H9 (cell line): Measurements from ENCODE around the gene SLC5A1. TPM values are rescaled to one million over a fixed set of nuclear protein-coding genes. Genes with fewer than 3 reads are reported as not detected.

ENCODE experiments used
- DNase-seq: peaks from one replicate; pipeline ENCODE4 v3.0.0-alpha.2; 2017
- H2AFZ ChIP-seq: one replicate; pipeline ENCODE4 v1.6.1; 2013; ENCODE audit warnings: mild to moderate bottlenecking, low read length, control low read depth, moderate library complexity
- H2AK5ac ChIP-seq: 2 replicates; pipeline ENCODE4 v1.6.1; 2013; ENCODE audit warnings: low read length, control low read depth, mixed read lengths; ENCODE audit not compliant: insufficient read length
- H2BK120ac ChIP-seq: one replicate; pipeline ENCODE4 v1.6.1; 2013; ENCODE audit warnings: low read depth, mild to moderate bottlenecking, low read length, control low read depth, inconsistent platforms; ENCODE audit not compliant: poor library complexity, severe bottlenecking
- H2BK12ac ChIP-seq: 2 replicates; pipeline ENCODE4 v1.6.1; 2013; ENCODE audit warnings: low read length, control low read depth, mixed read lengths, low read depth; ENCODE audit not compliant: insufficient read length
- H2BK15ac ChIP-seq: 2 replicates; pipeline ENCODE4 v1.6.1; 2013; ENCODE audit warnings: low read depth, low read length, control low read depth
- H2BK20ac ChIP-seq: one replicate; pipeline ENCODE4 v1.6.1; 2013; ENCODE audit warnings: low read depth, mild to moderate bottlenecking, low read length, control low read depth, inconsistent platforms; ENCODE audit not compliant: poor library complexity, severe bottlenecking
- H2BK5ac ChIP-seq: 2 replicates; pipeline ENCODE4 v1.6.1; 2013; ENCODE audit warnings: low read length, control low read depth, mixed read lengths; ENCODE audit not compliant: insufficient read length
- H3K14ac ChIP-seq: 2 replicates; pipeline ENCODE4 v1.6.1; 2013; ENCODE audit warnings: low read length, control low read depth; ENCODE audit not compliant: insufficient read depth
- H3K18ac ChIP-seq: 2 replicates; pipeline ENCODE4 v1.6.1; 2013; ENCODE audit warnings: low read depth, mild to moderate bottlenecking, mixed read lengths, low read length, control low read depth; ENCODE audit not compliant: insufficient read length
- H3K23ac ChIP-seq: 2 replicates; pipeline ENCODE4 v1.6.1; 2013; ENCODE audit warnings: low read length, control low read depth, mixed read lengths, low read depth; ENCODE audit not compliant: insufficient read length
- H3K23me2 ChIP-seq: 2 replicates; pipeline ENCODE4 v1.6.1; 2013; ENCODE audit warnings: low read depth, mild to moderate bottlenecking, mixed read lengths, low read length, control low read depth; ENCODE audit not compliant: insufficient read length, poor library complexity, severe bottlenecking
- H3K27ac ChIP-seq: 2 replicates; pipeline ENCODE4 v1.5.1; 2013; ENCODE audit warnings: low read length, control low read depth, mixed read lengths, low read depth; ENCODE audit not compliant: insufficient read length
- H3K27me3 ChIP-seq: 2 replicates; pipeline ENCODE4 v1.6.1; 2013; ENCODE audit warnings: low read length, control low read depth, inconsistent platforms; ENCODE audit not compliant: insufficient read depth
- H3K4ac ChIP-seq: 2 replicates; pipeline ENCODE4 v1.6.1; 2013; ENCODE audit warnings: low read depth, mild to moderate bottlenecking, control low read depth, inconsistent platforms, low read length, moderate library complexity
- H3K4me1 ChIP-seq: 2 replicates; pipeline ENCODE4 v1.6.1; 2013; ENCODE audit warnings: low read length, control low read depth, inconsistent platforms; ENCODE audit not compliant: insufficient read depth
- H3K4me2 ChIP-seq: 2 replicates; pipeline ENCODE4 v1.6.1; 2013; ENCODE audit warnings: low read length, control low read depth, mixed read lengths; ENCODE audit not compliant: insufficient read length, insufficient read depth
- H3K56ac ChIP-seq: 2 replicates; pipeline ENCODE4 v1.6.1; 2013; ENCODE audit warnings: low read depth, mild to moderate bottlenecking, mixed read lengths, low read length, control low read depth; ENCODE audit not compliant: insufficient read length
- H3K79me1 ChIP-seq: 2 replicates; pipeline ENCODE4 v1.6.1; 2013; ENCODE audit warnings: low read depth, mild to moderate bottlenecking, moderate library complexity, low read length, control low read depth, inconsistent platforms; ENCODE audit not compliant: insufficient read depth, poor library complexity, severe bottlenecking
- H3K79me2 ChIP-seq: 2 replicates; pipeline ENCODE4 v1.6.1; 2013; ENCODE audit warnings: low read length, control low read depth, inconsistent platforms; ENCODE audit not compliant: insufficient read depth
- H3K9ac ChIP-seq: 2 replicates; pipeline ENCODE4 v1.6.1; 2013; ENCODE audit warnings: low read length, control low read depth, mixed read lengths; ENCODE audit not compliant: insufficient read length; ENCODE audit errors: extremely low read depth
- H3K9me3 ChIP-seq: one replicate; pipeline ENCODE4 v1.6.1; 2013; ENCODE audit warnings: low read depth, low read length, inconsistent platforms; ENCODE audit not compliant: control insufficient read depth
- H3T11ph ChIP-seq: one replicate; pipeline ENCODE4 v1.6.1; 2013; ENCODE audit warnings: mild to moderate bottlenecking, low read length, control low read depth, inconsistent platforms
- H4K20me1 ChIP-seq: one replicate; pipeline ENCODE4 v1.6.1; 2013; ENCODE audit not compliant: control insufficient read depth, insufficient read length, insufficient read depth
- H4K5ac ChIP-seq: 2 replicates; pipeline ENCODE4 v1.6.1; 2013; ENCODE audit warnings: low read depth, mild to moderate bottlenecking, mixed read lengths, low read length, control low read depth; ENCODE audit not compliant: insufficient read length
- H4K8ac ChIP-seq: replicated peaks from 2 replicates; pipeline ENCODE4 v1.6.1; 2013; ENCODE audit warnings: low read length, control low read depth, mixed read lengths, low read depth; ENCODE audit not compliant: insufficient read length
- H4K91ac ChIP-seq: 2 replicates; pipeline ENCODE4 v1.6.1; 2013; ENCODE audit warnings: low read depth, mild to moderate bottlenecking, moderate library complexity, mixed read lengths, low read length, control low read depth; ENCODE audit not compliant: insufficient read length
- H3K27ac Mint-ChIP-seq, 3 experiments: 2 replicates in 2 of 3; 3 replicates in 1 of 3; pipeline ENCODE4 v1.8.0; 2020 to 2021; ENCODE audit warnings: mixed read lengths in 3 of 3, mild to moderate bottlenecking in 1 of 3, moderate library complexity in 1 of 3
- H3K27me3 Mint-ChIP-seq: 2 replicates; pipeline ENCODE4 v1.8.0; 2021; ENCODE audit warnings: low read depth, mild to moderate bottlenecking, moderate library complexity, mixed read lengths
- H3K36me3 Mint-ChIP-seq, 3 experiments: 2 replicates in 2 of 3; 3 replicates in 1 of 3; pipeline ENCODE4 v1.8.0; 2020 to 2021; ENCODE audit warnings: low read depth in 3 of 3, mixed read lengths in 3 of 3; ENCODE audit not compliant: insufficient read depth in 1 of 3
- H3K4me1 Mint-ChIP-seq, 2 experiments: 2 replicates each; pipeline ENCODE4 v1.8.0; 2020; ENCODE audit warnings: mixed read lengths in 2 of 2
- H3K4me3 Mint-ChIP-seq, 2 experiments: 2 replicates in 1 of 2; 3 replicates in 1 of 2; pipeline ENCODE4 v1.8.0; 2020 to 2021; ENCODE audit warnings: mild to moderate bottlenecking in 2 of 2, mixed read lengths in 2 of 2, moderate library complexity in 1 of 2
- H3K9me3 Mint-ChIP-seq, 2 experiments: 2 replicates in 1 of 2; 3 replicates in 1 of 2; pipeline ENCODE4 v1.8.0; 2020; ENCODE audit warnings: mild to moderate bottlenecking in 2 of 2, mixed read lengths in 2 of 2, moderate library complexity in 1 of 2
- CTCF ChIP-seq: fragments of 200-600 bp; sonication (generic); conservative IDR thresholded peaks from 3 replicates; pipeline ENCODE4 v1.8.0; 2021; ENCODE audit warnings: antibody characterized with exemption, mild to moderate bottlenecking
- WGBS: extraction: QIAGEN DNeasy Blood & Tissue Kit; methylation state at CpG from one replicate; pipeline ENCODE4 v1.1.7; 2013; ENCODE audit warnings: missing lambda C conversion rate, low lambda C conversion rate, mixed read lengths; ENCODE audit not compliant: insufficient read length; ENCODE audit errors: extremely low coverage; 5-methylcytosine and 5-hydroxymethylcytosine counted together
- total RNA-seq: library from RNA; stranded (reverse); gene quantifications from 2 replicates; pipeline ENCODE4 v1.2.1, GENCODE V29; 2021

Gene SLC5A1
- total RNA-seq, 1 experiment from 2014 or later: not detected

- Histone ChIP-seq H3K27me3 (no peaks in the 10 kb centered on the region), H3K9ac (no peak overlapping the region), H3K56ac (no peak overlapping the region), H4K8ac (no peak overlapping the region), H3K4me1 (no peaks in the 10 kb centered on the region), H2BK12ac (no peak overlapping the region), H3K4me2 (no peak overlapping the region), H2BK15ac (no peak overlapping the region), H2AK5ac (no peak overlapping the region), H2AFZ (no peak overlapping the region), H2BK120ac (no peak overlapping the region), H4K91ac (no peak overlapping the region), H3K4ac (no peak overlapping the region), H4K20me1 (no peaks in the 10 kb centered on the region), H4K5ac (no peak overlapping the region), H3K79me2 (no peaks in the 10 kb centered on the region), H3K79me1 (no peaks in the 10 kb centered on the region), H3K27ac (no peak overlapping the region), H3K14ac (no peak overlapping the region), H3K23ac (no peak overlapping the region), H3K9me3 (no peaks in the 10 kb centered on the region), H3T11ph (no peak overlapping the region), H2BK20ac (no peak overlapping the region), H2BK5ac (no peak overlapping the region), H3K23me2 (no peaks in the 10 kb centered on the region), H3K18ac (no peak overlapping the region)
- no CpG with 5 or more reads among the region's 3 CpGs for WGBS
- no peak overlapping the region for H3K4me3 Mint-ChIP-seq
- H3K36me3 Mint-ChIP-seq: no peaks in the 10 kb centered on the region
- no peak for DNase-seq
- no peak overlapping the region for H3K27ac Mint-ChIP-seq
- TF ChIP-seq CTCF: no peak
- peaks cover 66% of the 10 kb centered on the region for H3K27me3 Mint-ChIP-seq
- no peaks in the 10 kb centered on the region for H3K9me3 Mint-ChIP-seq
- no peaks in the 10 kb centered on the region for H3K4me1 Mint-ChIP-seq
Observed at GRCh38 chr22:32058656-32059260, 15.7 kb downstream of the SLC5A1 start.
